Brain pericyte (primary cell): ENCODE measurements around the gene PSMD11.
"Not testable (repeated sequence)": the region's sequence is repeated elsewhere in the genome, so short reads cannot be mapped to it uniquely, and the experiment has no call there.

Experiments used
- DNase-seq: peaks from one replicate; pipeline ENCODE4 v3.0.0-alpha.2; 2012; ENCODE audit warnings: low read depth, low spot score

PSMD11 gene

GRCh38 chr17:32513579-32513978, 69.3 kb downstream of the PSMD11 start:
- DNase-seq = no peak

- DNase-seq = no peak
These were observed 70.3 kb downstream of the PSMD11 start for GRCh38 chr17:32514606-32515005.

- DNase-seq = no peak
These were observed 71.5 kb downstream of the PSMD11 start for GRCh38 chr17:32515677-32516383.

- no peak for DNase-seq
These were observed 72.1 kb downstream of the PSMD11 start for GRCh38 chr17:32516450-32516849.

GRCh38 chr17:32516940-32517701, 72.8 kb downstream of the PSMD11 start:
- no peak for DNase-seq

- no peak for DNase-seq
These were observed 73.7 kb downstream of the PSMD11 start for GRCh38 chr17:32517982-32518381.

- DNase-seq = no peak
These were observed 74.4 kb downstream of the PSMD11 start for GRCh38 chr17:32518646-32519227.

GRCh38 chr17:32519228-32520103, 75.2 kb downstream of the PSMD11 start:
- no peak for DNase-seq

GRCh38 chr17:32520104-32520701, 75.9 kb downstream of the PSMD11 start:
- no peak for DNase-seq

GRCh38 chr17:32520737-32521404, 76.6 kb downstream of the PSMD11 start:
- DNase-seq = no peak

- DNase-seq = no peak
These were observed 78.8 kb downstream of the PSMD11 start for GRCh38 chr17:32523017-32523680.

- no peak for DNase-seq
These were observed 79.7 kb downstream of the PSMD11 start for GRCh38 chr17:32523827-32524552.

GRCh38 chr17:32524553-32524880, 80.2 kb downstream of the PSMD11 start:
- DNase-seq = not testable (repeated sequence)

GRCh38 chr17:32525122-32525521, 80.8 kb downstream of the PSMD11 start:
- no peak for DNase-seq

- no peak for DNase-seq
These were observed 82.8 kb downstream of the PSMD11 start for GRCh38 chr17:32527146-32527545.

- no peak for DNase-seq
These were observed 84.5 kb downstream of the PSMD11 start for GRCh38 chr17:32528825-32529224.

GRCh38 chr17:32529604-32530003, 85.3 kb downstream of the PSMD11 start:
- no peak for DNase-seq
